ENCODE data around the gene ALS2CL.

Gene ALS2CL

DNA sequence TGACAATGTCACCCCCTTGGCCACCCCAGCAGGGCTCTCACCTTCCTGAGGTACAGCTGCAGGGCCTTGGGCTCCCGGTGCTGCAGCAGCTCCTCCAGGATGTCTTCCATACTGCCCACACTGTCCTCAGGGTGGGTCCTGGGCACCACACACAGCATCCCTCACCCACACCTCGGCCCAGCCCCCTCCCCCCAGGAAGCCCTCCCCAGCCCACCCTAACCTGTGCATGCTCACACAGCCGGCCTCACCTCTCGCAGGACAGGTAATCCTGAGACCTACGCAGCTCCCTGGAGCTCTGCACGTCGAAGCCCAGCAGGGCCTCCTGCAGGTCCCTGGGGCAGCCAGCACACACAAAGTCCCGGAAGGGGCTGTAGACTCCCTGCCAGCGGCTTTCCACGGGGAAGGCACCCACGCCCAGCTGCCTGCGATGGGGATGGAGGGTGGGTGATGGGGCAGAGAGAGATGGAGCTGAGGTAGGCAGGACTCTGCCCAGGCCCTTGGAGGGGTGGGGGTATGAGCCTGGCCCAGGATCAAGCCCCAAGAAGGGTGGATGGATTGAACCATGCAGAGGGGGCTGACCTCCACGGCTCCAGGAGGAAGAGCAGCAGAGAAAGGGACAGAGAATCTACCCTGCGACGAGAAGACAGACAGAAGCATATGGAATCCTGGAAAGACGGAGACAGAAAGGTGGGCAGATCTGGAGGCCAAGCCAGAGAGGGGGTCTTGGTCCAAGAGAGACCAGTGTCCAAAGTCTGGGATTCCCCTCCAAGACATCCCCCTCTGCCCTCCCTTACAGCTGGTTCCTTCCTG lies 16.7 kb downstream of the ALS2CL start:
- no peak for DNase-seq

DNA sequence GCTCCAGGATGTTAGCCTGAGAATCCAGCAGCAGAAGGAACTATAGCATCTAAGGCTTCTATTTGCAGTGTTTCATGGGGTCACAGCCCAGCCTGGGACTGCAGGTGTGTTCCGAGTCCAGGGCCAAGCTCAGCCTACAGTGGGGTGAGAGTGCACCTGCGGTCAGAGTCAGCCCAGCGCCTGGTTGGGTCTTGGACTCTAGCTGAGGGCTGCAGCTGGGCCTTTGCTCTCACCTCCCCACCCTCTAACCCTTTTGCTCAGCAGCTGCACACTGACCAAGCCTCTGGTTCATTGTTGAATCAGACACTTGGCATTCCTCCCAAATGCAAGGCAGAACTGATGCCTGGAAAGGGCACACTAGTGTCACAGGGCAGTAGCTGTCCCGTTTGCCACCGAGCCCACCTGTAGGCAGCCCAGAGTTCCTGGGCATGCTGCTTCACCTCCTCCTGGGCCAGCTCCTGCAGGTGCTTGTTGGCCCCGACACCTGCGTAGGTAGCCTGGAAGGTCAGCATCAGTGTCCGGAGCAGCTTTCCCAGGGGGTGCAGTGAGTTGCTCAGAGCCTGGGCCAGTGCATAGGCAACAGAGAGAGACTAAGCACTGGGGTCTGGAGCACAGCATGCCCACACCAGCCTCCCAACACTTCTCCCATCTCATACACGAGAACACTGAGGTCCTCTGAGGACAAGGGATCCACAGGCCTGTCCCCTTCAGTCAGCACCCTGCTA lies 17.5 kb downstream of the ALS2CL start:
- no peak for DNase-seq

- DNase-seq: no peak
Measured at GRCh38 chr3:46675426-46675825, 18.1 kb downstream of the ALS2CL start.

GRCh38 chr3:46674031-46674845 lies 19.2 kb downstream of the ALS2CL start:
- DNase-seq: no peak

GRCh38 chr3:46673151-46674030 lies 20.1 kb downstream of the ALS2CL start:
- no peak for DNase-seq

GRCh38 chr3:46672349-46672695 lies 21.2 kb downstream of the ALS2CL start:
- no peak for DNase-seq

DNA sequence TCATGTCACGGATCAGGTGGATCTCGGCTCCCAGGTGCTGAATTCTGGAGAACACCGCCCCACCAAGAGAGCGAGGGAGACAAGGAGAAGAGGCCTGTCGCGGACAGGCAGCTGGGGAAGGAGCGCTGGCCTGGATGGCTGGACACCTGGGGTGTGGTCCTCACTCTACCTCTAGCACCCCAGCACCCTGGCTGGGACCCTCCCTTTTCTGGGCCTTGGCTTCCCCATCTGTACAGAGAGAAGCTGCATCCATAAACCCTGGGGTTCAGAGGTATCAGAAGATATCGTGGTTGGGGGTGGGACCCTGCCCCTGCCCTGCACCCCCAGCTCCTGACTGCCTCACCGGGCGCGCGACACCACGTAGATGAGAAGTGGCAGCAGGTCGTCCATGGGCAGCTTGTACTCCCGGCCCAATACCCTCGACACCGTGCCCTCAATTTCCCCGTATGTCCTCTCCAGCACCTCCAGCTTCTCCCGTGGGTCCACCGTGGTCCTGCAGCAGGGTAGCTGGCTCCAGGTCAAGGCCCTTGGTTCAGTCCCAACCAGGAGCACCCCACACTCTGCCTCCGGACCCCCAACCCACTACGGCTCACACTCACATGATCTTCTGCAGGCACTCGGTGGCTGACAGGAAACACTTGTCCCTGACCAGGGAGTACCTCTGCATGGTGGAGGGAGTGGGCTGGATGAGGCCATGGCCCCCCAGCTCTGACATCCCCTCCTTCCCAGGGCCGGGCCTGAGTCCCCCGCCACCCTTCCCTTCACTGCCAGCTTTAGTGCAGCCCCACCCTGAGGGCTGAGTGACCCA lies 21.7 kb downstream of the ALS2CL start:
- DNase-seq: no peak

DNA sequence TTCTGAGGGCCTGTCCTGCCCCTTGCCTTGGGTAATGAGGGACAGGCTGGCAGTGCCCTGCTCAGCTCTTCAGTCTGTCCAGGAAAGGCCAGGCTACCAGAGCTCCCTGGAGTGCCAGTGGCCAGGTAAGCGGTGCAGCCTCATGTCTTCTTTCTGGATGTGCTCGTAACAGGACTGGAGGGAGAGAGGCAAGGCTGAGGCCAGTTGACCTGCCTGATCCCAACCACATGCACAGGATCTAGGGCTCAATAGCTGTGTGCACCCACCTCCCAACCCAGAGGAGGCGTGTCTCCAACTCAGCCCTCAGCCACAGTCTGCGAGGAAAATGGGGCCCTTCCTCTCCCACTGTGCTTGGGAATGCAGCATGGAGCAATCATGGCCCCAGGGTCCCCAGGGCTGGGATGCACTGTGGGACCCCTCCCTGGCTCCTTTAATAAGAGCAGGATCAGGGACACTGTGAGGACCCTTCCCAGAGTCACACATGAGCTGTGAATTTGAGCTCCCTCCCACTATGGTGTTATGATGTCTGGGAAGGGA lies 22.5 kb downstream of the ALS2CL start:
- DNase-seq: no peak

- no peak for DNase-seq
Measured at GRCh38 chr3:46670000-46670890, 23.2 kb downstream of the ALS2CL start.

GRCh38 chr3:46669191-46669999 lies 24.1 kb downstream of the ALS2CL start:
- DNase-seq: no peak

GRCh38 chr3:46668591-46668990 lies 24.9 kb downstream of the ALS2CL start:
- no peak for DNase-seq

DNA sequence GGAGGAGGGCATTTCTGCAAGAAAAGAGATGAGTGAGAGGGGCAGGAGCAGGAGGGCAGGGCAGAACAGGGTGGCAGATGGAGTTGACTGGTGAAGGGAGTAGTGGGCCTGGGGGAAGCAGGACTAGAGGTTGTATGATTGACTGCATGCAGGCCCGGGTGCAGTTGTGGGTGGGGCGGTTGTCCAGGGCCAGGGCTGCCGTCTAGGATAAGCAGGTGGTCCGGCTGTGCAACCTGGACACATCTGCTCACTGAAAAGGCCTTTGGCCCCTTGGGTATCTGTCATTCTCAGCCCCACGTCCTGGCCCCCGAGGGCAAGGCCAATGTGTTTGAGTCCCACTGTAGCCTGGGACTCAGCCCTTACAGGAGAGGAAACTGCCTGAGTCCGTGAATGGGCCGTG lies 25.4 kb downstream of the ALS2CL start:
- DNase-seq: no peak

DNA sequence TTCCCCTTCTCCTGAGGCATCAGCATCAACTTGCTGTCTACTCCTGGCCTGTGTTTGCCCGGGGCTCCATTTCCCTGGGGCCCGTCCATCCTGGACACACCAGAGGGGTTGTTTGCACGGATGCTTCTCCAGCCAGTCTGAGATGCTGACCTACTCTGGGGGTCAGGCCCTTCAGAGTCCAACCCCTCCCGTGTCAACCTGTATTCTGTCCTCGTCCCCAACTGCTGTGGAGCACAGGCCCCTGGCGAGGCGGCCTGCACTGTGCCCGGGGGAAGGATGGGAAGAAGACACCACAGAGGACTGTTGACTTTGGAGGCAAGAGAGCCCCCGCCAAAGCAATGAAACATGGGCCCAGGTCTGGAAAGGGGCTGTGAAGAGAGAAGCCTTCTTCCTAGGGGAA lies 25.8 kb downstream of the ALS2CL start:
- DNase-seq: no peak

- no peak for DNase-seq
Measured at GRCh38 chr3:46667061-46667621, 26.3 kb downstream of the ALS2CL start.

DNA sequence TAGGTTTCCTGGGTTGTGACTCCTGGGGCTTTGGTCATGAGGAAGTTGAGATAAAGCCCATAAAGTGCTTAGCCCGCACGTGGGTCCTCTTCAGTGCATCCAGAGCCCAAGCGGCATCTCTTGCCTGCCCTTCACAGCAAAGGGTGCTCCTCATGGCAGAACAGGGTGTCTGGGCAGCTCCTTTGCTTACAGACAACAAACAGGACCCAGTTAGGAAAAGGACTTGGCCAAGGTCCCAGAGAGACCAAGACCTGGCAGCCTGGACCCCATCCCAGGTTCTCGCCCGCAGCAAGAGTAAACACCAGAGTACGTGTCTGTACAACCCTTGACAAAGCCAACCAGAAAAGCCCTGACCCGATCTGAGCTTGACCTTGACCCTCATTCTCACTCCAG lies 27.0 kb downstream of the ALS2CL start:
- DNase-seq: no peak

DNA sequence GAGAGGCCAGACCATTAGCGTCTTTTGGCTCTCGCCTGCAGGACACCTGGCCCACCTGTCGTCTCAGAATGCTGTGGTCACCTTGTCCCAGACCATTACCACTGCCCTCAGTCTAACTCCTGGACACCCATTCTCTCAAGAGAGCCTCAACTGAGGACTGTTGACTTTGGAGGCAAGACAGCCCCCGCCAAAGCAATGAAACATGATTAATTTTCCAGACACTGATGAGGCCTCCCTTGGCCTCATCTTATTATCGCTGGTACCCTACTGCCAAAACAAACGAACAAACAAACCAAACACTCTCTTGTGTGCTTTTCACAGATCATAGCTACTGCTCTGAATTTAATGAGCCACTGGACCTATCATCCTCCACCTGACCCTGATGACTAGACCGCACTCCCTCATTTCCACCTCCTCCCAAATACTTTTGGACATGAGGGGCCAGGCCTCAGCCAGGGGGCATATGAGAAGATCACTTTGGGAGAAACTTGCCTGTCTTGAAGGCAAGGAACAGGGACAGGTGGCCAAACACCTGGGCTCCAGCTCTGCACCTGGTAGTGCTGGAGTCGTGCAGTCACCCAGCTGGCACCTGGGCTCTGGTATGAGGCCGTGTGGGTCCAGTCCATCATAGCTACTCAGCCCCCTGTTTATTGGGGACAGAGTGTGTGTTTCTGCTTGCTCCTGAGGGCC lies 27.6 kb downstream of the ALS2CL start:
- no peak for DNase-seq

DNA sequence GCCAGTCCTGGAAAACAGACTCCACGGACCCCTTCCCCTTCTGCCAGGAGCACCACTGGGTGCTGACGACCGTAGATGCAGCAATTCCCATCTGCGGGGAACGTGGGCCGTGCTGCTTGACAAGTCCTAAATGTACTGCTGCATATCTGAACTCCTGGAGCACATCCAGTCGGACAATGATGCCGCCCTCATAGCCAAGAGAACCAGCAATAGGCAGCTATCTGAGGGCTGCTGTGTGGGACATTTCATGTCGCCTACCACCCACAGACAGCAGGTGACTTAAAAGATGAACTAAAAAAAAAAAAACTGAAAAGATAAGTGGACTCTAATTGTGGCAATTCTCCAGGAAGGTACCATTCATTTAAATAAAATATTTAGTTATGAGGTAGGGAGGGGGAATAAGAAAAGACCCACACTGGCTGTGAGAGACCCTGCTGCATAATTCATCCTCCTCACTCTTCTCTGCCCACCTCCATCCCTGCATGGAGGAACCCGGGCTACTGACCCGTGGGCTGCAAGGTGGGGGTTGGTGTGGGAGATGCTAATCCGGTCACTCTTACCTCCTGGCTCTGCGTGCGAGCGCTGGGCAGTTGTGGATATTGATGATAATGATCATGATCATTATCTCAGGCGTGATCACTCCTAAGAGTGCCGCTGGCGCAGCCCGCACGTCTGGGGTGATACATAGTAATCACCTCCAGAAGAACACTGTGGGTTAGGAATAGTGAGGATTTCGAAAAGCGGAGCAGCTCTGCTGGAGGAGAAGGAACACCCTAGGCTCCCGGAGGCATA lies 28.3 kb downstream of the ALS2CL start:
- DNase-seq: no peak

Measured in KG1 (cell line).